HEK293T (cell line): Measurements from ENCODE around the gene UNC93B1.
"Not testable (repeated sequence)": the region's sequence is repeated elsewhere in the genome, so short reads cannot be mapped to it uniquely, and the experiment has no call there.

Experiments used
- ELF4 ChIP-seq: fragments of 450-650 bp; IDR thresholded peaks from 2 replicates; pipeline ENCODE4 v1.6.1; 2017; ENCODE audit warnings: antibody characterized with exemption
- FOXA1 ChIP-seq: fragments of 450-650 bp; IDR thresholded peaks from 2 replicates; pipeline ENCODE4 v1.6.1; 2016; ENCODE audit warnings: mild to moderate bottlenecking
- FOXK2 ChIP-seq: fragments of 450-650 bp; IDR thresholded peaks from 2 replicates; pipeline ENCODE4 v1.6.1; 2016; ENCODE audit warnings: mild to moderate bottlenecking
- FOXM1 ChIP-seq: fragments of 450-650 bp; IDR thresholded peaks from 2 replicates; pipeline ENCODE4 v1.6.1; 2017; ENCODE audit warnings: mild to moderate bottlenecking, borderline replicate concordance
- HDGF ChIP-seq: fragments of 450-650 bp; IDR thresholded peaks from 2 replicates; pipeline ENCODE4 v1.6.1; 2017; ENCODE audit warnings: antibody characterized with exemption, borderline replicate concordance
- NFRKB ChIP-seq: fragments of 450-650 bp; IDR thresholded peaks from 2 replicates; pipeline ENCODE4 v1.6.1; 2016; ENCODE audit warnings: mild to moderate bottlenecking, moderate library complexity
- SP1 ChIP-seq: fragments of 450-650 bp; IDR thresholded peaks from 2 replicates; pipeline ENCODE4 v1.6.1; 2017
- SUZ12 ChIP-seq: fragments of 450-650 bp; IDR thresholded peaks from 2 replicates; pipeline ENCODE4 v1.6.1; 2016; ENCODE audit warnings: mild to moderate bottlenecking
- TARDBP ChIP-seq: fragments of 450-650 bp; IDR thresholded peaks from 2 replicates; pipeline ENCODE4 v1.6.1; 2016
- ZNF384 ChIP-seq: fragments of 450-650 bp; IDR thresholded peaks from 2 replicates; pipeline ENCODE4 v1.6.1; 2016

DNA sequence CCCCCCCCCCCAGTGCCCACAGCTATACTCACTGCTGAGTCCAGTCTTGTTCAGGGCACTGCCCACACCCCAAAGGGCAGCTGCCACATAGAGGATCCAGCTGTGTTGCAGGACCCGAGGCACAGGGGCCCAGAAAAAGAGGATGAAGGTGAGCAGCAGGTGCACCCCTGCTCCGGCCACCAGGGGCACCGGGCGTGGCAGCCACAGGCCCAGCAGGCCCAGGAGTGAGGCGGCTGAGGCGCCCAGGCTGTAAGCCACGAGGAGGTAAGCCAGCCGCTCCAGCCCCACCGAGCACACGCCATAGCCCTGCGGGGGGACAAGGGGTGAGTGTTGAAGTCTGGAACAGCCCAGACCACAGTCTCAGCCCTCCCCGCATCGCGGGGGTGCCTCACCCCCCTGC is 8.3 kb downstream of the UNC93B1 start:
- TF ChIP-seq ELF4, FOXA1, TARDBP, FOXM1, SUZ12, NFRKB, FOXK2, SP1, HDGF, ZNF384: not testable (repeated sequence)
